Stomach (tissue), 4 donors: ENCODE measurements around the gene GRIP1.

Experiments used
- CTCF ChIP-seq, 7 experiments: fragments of 450-650 bp in 4 of 7; fragments of 200-600 bp in 3 of 7; sonication (generic) in 3 of 7; IDR thresholded peaks; one replicate each; pipeline ENCODE4 v1.5.1; 2016 to 2019; ENCODE audit warnings: antibody characterized with exemption in 7 of 7, control low read depth in 2 of 7, mild to moderate bottlenecking in 1 of 7
- POLR2AphosphoS5 ChIP-seq, 3 donors: sonication (generic); formaldehyde crosslinking; IDR thresholded peaks; one replicate each; pipeline ENCODE4 v1.6.1; 2016; ENCODE audit warnings: antibody characterized with exemption in 3 of 3

- TF ChIP-seq CTCF (IDR thresholded peaks at IDR 0.05), result no peak
- no peak for TF ChIP-seq POLR2AphosphoS5 (IDR thresholded peaks at IDR 0.05)
These were observed 45.1 kb upstream of the GRIP1 start for GRCh38 chr12:66724026-66724425.
